ENCODE measurements around the gene DRAM1. TPM values are rescaled to one million over a fixed set of nuclear protein-coding genes. Genes with fewer than 3 reads are reported as not detected.

DRAM1 gene
- total and polyA plus RNA-seq, 2 of the 4 experiments (the other 2 are of a cell fraction): 20.0 to 27.2 TPM

DNA sequence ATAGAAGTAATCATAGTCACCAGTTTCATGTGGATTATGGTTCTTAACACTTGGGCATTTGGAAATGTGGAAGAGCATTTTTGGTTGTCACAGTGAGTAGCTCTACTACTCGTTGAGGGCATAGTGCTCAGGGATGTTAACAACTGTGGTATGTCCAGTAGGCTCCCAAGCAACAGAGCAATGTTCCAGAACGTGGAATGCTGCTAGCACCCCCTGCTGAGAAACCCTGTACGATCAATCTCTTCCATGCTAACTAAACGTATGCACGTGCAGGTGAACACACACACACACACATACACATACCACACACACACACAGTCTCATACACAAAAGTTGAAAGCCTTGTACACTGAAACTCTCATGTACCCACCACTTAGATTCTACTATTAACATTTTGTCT is 30.1 kb upstream of the DRAM1 start:
- no peak overlapping the region for H2BK120ac ChIP-seq (ENCODE audit: low read depth, low read length)
- no peak overlapping the region for H3K27ac ChIP-seq (ENCODE audit: insufficient read depth, low read length)
- dilution Hi-C loops (cut with HindIII; ENCODE audit: low sequenced_read_pairs, unreplicated experiment) (no loop called here), intact Hi-C loops (cut with micrococcal nuclease) (no loop called here), in situ Hi-C loops (cut with MboI; ENCODE audit: low sequenced_read_pairs) (no loop called here)
- H3K18ac ChIP-seq (ENCODE audit: low read depth, low read length): no peak overlapping the region
- no peak overlapping the region for H2BK5ac ChIP-seq (ENCODE audit: low read depth, low read length, poor library complexity, severe bottlenecking)
- no peak overlapping the region for H3K14ac ChIP-seq (replicated peaks; ENCODE audit: low read depth, low read length)
- H3K4me2 ChIP-seq (ENCODE audit: low read depth, low read length): no peak overlapping the region
- no peak overlapping the region for H2AK9ac ChIP-seq (replicated peaks; ENCODE audit: low read depth, low read length, poor library complexity)
- H3K36me3 ChIP-seq (ENCODE audit: control insufficient read depth, insufficient read depth, low read length): no peaks in the 10 kb centered on the region
- TF ChIP-seq BHLHE40 (IDR thresholded peaks at IDR 0.05; ENCODE audit: low read depth, low read length) (no peak), FOS (IDR thresholded peaks at IDR 0.05; ENCODE audit: low read depth, low read length) (no peak), RAD21 (IDR thresholded peaks at IDR 0.05; ENCODE audit: low read length) (no peak), NFE2L2 (IDR thresholded peaks at IDR 0.05; ENCODE audit: low read depth, low read length) (no peak), RCOR1 (IDR thresholded peaks at IDR 0.05; ENCODE audit: insufficient replicate concordance, low read length) (no peak), CHD1 (IDR thresholded peaks at IDR 0.05; ENCODE audit: low read depth, low read length) (no peak), MXI1 (IDR thresholded peaks at IDR 0.05; ENCODE audit: borderline replicate concordance, low read depth, low read length) (no peak), SMC3 (IDR thresholded peaks at IDR 0.05; ENCODE audit: low read depth, low read length) (no peak), RFX5 (IDR thresholded peaks at IDR 0.05; ENCODE audit: low read depth, low read length) (no peak), POLR2A (IDR thresholded peaks at IDR 0.05; ENCODE audit: low read depth, low read length) (no peak)
- TF ChIP-seq, protein P1, sequence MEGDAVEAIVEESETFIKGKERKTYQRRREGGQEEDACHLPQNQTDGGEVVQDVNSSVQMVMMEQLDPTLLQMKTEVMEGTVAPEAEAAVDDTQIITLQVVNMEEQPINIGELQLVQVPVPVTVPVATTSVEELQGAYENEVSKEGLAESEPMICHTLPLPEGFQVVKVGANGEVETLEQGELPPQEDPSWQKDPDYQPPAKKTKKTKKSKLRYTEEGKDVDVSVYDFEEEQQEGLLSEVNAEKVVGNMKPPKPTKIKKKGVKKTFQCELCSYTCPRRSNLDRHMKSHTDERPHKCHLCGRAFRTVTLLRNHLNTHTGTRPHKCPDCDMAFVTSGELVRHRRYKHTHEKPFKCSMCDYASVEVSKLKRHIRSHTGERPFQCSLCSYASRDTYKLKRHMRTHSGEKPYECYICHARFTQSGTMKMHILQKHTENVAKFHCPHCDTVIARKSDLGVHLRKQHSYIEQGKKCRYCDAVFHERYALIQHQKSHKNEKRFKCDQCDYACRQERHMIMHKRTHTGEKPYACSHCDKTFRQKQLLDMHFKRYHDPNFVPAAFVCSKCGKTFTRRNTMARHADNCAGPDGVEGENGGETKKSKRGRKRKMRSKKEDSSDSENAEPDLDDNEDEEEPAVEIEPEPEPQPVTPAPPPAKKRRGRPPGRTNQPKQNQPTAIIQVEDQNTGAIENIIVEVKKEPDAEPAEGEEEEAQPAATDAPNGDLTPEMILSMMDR (conservative IDR thresholded peaks at IDR 0.05; ENCODE audit: low read depth, low read length): no peak
- TF ChIP-seq, protein P2, sequence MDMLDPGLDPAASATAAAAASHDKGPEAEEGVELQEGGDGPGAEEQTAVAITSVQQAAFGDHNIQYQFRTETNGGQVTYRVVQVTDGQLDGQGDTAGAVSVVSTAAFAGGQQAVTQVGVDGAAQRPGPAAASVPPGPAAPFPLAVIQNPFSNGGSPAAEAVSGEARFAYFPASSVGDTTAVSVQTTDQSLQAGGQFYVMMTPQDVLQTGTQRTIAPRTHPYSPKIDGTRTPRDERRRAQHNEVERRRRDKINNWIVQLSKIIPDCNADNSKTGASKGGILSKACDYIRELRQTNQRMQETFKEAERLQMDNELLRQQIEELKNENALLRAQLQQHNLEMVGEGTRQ (IDR thresholded peaks at IDR 0.05; ENCODE audit: low read depth, low read length): no peak
- TF ChIP-seq, protein P3, sequence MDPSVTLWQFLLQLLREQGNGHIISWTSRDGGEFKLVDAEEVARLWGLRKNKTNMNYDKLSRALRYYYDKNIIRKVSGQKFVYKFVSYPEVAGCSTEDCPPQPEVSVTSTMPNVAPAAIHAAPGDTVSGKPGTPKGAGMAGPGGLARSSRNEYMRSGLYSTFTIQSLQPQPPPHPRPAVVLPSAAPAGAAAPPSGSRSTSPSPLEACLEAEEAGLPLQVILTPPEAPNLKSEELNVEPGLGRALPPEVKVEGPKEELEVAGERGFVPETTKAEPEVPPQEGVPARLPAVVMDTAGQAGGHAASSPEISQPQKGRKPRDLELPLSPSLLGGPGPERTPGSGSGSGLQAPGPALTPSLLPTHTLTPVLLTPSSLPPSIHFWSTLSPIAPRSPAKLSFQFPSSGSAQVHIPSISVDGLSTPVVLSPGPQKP (IDR thresholded peaks at IDR 0.05; ENCODE audit: borderline replicate concordance, low read depth, low read length): no peak
- BruUV-seq (replicated peaks): no TSS peak
- H3K79me1 ChIP-seq (ENCODE audit: low read depth in 1 of 2, low read length in 2 of 2): no peaks in the 10 kb centered on the region
- no peaks in the 10 kb centered on the region for H3K27me3 ChIP-seq (ENCODE audit: control insufficient read depth, insufficient read depth, low read length)
- H2BK20ac ChIP-seq (ENCODE audit: low read depth, low read length): no peak overlapping the region
- ChIA-PET POLR2A (ENCODE audit: unreplicated experiment) (no interaction called here), CTCF (no interaction called here)
- H3K4me3 ChIP-seq (ENCODE audit: insufficient read depth, low read depth, low read length): no peak overlapping the region
- H3K9ac ChIP-seq (ENCODE audit: low read depth, low read length): no peak overlapping the region
- H2AK5ac ChIP-seq (ENCODE audit: low read depth, low read length): no peak overlapping the region; the same call in 1 of the 2 replicates
- H4K91ac ChIP-seq (ENCODE audit: insufficient read depth, low read depth, low read length): no peak overlapping the region
- H3K56ac ChIP-seq (ENCODE audit: extremely low read depth, insufficient read depth, low read length): no peak overlapping the region
- 63% methylated on average over 5 of the region's 5 CpGs; no CpG with 5 or more reads in 1 of the 2 experiments for WGBS, 2 experiments (ENCODE audit: extremely low coverage in 2 of 2, insufficient read length in 1 of 2)
- no peak overlapping the region for H2BK15ac ChIP-seq (ENCODE audit: low read depth, low read length)
- H4K8ac ChIP-seq (ENCODE audit: low read depth in 2 of 2, low read length in 2 of 2): no peak overlapping the region
- no peaks in the 10 kb centered on the region for H4K20me1 ChIP-seq (ENCODE audit: insufficient read depth, low read length)
- no peak overlapping the region for H3K4ac ChIP-seq (ENCODE audit: low read depth, low read length)
- no peak overlapping the region for H4K5ac ChIP-seq (ENCODE audit: low read depth, low read length)
- DNase-seq (no peak), ATAC-seq (ENCODE audit: low read depth) (no peak)
- H3K9me1 ChIP-seq (ENCODE audit: insufficient read depth, low read length): no peaks in the 10 kb centered on the region
- H3K23ac ChIP-seq (ENCODE audit: low read depth, low read length): no peak overlapping the region
- peaks cover 2% of the 10 kb centered on the region; the same call in 1 of the 2 replicates for H3K4me1 ChIP-seq (ENCODE audit: control insufficient read depth, insufficient read depth, low read length)
- H3K9me3 ChIP-seq (ENCODE audit: control insufficient read depth, insufficient read depth, low read length): no peaks in the 10 kb centered on the region
- H2AFZ ChIP-seq (replicated peaks; ENCODE audit: low read length, poor library complexity): no peak overlapping the region

All from IMR-90 (cell line).